HG02884 (cell line): ENCODE results near the gene DCDC2.
"Not testable (repeated sequence)": the region's sequence is repeated elsewhere in the genome, so short reads cannot be mapped to it uniquely, and the experiment has no call there.

ENCODE experiments used
- ATAC-seq: cut with Tn5 transposase; IDR thresholded peaks from one replicate; pipeline ENCODE4 v1.9.1; 2021; ENCODE audit warnings: mild to moderate bottlenecking, moderate library complexity; ENCODE audit not compliant: unreplicated experiment

The DCDC2 gene

DNA sequence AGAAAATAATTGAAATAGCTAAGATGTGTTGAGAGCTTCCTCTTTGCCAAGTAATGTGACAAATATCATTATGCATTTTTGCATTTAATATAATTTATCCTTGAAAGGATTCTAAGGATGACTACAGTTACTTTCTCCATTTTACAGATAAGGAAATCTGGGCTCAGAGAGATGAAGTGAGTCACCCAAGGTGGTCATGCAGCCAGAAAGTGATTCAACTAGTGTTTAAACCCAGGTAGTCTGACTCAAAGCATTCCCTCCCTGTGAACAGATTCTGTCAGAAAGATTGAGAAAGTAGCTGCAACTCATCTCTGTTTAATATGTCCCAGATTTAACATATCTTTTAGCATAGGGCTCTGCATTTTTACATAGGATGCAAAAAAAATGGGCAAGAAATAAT, 203.7 kb downstream of the DCDC2 start:
- no peak for ATAC-seq

DNA sequence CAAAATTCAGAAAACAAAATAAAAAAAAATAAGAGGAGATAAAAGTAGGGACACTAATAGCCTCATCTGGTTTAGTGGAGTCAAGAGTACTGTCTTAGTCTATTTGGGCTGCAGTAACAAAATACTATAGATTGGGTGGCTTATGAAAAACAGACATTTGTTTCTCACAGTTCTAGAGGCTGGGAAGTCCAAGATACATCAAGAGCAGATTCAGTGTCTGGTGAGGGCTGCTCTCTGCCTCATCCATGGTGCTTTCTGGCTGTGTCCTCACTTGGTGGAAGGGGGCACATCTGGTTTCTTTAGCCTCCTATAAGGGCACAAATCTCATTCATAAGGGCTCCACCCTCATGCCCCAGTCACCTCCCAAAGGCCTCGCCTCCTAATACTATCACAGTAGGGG, 205.8 kb downstream of the DCDC2 start:
- ATAC-seq: no peak

DNA sequence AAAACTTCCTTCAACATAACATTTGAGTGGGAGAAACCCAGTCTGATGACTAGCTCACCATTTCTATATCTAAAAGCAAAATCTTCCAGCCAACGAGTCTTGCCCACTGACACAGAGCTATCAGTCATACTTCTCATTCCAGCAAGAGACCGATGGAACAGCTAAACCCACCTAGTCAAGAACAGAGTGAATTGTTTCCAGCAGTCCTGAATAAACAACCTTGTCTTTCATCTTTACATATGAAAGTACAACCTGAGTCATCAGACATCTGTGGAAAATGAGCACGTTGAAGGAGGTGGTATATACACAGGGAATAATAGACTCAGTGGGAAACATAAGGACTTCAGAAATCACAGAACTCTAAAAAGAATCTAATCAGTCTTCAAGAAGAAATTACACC, 208.0 kb downstream of the DCDC2 start:
- ATAC-seq: no peak

DNA sequence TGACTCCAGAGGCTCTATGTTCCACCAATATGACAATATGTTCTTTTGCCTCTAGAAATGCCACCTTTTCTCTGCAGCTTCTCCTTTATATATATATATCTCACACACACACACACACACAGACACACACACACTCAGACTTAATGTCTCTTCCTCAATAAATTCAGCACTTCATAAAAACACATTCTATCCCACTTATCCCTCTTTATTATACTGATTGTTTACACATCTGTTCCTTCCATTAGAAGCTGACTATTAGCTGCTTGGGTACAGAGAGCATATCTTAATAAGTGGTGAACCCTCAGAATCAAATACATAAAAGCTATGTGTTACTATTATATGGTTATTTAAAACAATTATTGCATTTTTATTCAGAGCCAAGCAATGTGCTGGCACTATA, 208.6 kb downstream of the DCDC2 start:
- ATAC-seq: no peak

DNA sequence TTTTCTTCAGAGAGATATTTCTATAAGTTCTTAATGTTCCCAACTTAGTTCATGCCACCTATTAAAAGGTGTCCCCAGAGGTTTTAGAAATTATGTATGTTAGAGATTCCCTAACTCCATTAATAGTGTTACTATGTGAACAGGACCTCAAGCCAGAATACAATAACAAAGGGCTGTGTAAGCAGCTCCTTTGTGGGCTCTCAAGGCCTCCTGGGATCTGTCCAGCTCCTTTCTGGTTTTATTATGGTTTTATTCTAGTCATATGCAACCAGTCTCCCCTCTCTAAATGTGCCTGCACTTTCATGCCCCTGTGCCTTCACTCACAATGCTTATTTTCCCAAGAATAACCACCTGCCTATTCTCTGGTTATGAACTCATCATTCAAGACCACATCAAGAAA, 209.2 kb downstream of the DCDC2 start:
- no peak for ATAC-seq

DNA sequence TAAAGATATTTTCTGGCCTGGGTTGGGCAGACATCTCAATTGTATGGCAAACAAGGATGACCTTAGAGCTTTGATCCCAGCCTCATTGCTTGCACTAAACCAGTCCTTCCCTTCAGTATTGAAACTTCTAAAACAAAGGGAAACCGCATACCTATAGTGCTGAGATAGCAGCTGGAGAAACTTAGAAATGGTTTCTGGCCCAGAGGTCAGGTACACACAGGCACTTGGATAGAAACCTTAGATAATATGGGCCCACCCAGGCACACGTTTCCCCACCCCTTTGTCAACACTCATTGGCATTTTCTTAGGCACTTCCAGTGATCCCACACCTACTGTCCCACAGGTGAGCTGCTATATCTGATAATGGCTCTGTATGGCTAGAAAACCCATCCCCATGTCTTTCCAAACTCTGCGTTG, 209.7 kb downstream of the DCDC2 start:
- no peak for ATAC-seq

DNA sequence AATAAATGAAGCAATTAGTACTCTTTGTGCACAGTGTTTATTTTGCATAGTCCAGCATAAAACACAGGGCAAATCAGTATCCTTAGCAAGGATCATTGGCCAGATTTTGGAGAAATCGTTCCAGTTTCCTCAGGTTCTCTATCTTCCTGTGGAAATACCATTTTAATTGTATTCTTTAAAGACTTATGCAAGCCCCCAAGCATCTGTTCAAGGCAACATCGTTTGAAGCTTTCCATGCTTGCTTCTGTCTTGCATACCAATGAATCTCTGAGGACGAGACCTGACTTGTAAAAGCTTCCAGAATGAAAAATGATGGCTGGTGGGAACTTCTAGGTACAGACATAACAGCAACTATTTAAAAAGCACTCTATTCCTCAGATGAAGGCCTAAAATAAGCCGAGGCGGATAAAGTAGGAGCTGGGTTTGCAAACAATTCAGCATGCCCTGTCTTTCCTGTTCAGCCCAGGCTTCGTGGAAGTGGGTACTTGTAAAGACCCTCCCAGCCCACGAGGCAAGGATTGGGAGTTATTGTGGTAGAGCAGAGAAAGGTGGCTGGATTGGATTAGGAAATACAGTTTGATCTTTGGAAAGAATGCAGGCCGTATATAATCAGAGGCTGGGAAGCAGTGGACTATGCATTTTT, 210.2 kb downstream of the DCDC2 start:
- no peak for ATAC-seq

DNA sequence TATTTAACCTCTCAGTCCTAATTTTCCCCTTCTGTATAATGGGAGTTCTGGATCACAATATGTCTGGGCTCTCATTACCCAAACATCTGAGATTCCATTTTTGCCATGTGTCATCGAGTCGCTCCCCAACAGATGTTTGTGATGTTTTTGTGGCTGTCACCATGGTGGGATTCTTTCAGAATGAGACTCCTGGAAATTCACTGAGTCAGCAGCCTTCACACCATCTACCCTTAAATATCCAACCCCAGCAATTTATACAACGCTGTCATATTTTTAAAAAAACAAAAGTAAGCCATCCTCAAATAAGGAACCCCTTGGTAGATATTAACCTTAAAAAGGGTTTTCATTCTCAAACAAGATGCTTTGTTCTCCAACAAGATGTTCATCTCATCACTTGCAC, 211.0 kb downstream of the DCDC2 start:
- no peak for ATAC-seq

DNA sequence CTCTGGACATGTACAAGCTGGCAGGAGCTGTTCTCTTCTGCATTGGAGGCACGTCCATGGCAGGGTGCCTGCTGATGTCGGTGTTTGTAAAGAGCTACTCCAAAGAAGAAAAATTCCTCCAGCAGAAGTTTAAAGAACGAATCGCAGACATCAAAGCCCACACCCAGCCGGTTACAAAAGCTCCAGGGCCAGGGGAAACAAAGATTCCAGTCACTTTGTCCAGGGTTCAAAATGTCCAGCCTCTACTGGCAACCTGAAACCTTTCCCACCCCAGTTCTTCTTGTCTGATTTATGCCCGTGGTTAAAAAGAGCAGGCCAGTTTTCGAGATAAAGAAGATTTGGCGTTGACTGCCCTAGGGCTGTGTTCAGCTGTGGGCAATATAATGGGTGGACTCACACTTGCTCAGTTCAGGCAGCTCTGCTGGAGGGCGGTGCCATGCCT, 212.1 kb downstream of the DCDC2 start:
- ATAC-seq: no peak

DNA sequence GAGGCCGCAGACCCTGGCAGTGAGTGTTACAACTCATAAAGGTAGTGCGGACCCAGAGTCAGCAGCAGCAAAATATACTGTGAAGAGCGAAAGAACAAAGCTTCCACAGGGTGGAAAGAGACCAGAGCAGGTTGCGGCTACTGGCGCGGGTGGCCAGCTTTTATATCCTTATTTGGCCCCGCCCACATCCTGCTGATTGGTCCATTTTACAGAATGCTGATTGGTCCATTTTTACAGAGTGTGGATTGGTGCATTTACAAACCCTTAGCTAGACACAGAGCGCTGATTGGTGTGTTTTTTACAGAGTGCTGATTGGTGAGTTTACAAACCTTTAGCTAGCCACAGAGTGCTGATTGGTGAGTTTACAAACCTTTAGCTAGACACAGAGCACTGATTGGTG, 215.1 kb downstream of the DCDC2 start:
- not testable (repeated sequence) for ATAC-seq

DNA sequence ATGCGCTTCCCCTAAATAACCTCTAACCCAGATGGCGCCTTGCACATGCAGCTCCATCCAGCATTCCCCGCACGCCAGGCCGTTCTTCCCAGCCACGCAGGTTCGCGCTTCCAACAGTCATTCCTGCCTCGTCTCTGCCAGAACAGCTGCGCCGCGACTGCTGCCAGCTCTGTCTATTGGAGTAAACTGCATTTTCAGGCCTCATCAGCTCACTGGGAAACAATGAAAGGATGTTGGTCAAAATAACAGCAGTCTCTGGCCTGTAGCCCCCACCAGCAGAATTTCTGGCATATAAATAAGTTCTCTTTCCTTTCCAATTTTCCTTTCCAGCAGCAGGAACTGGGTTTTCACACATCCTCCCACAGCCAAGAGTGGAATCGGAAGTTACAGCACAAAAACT, 217.3 kb downstream of the DCDC2 start:
- ATAC-seq: no peak

DNA sequence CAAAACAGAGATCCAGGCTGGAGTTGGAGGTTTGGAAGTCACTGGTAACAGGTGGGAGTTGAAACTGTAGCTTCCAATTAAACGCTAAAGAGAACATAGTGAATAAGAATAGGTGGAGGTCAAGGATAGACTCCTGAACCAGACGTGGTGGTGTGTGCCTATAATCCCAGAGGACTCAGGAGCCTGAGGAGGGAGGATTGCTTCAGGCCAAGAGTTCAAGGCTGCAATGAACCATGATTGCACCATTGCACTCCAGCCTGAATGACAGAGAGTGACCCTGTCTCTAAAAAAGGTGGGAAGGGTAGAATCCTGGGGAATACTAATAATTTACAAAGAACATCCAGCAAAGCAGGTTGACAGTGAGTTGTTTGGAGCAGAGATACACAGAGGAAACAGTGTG, 218.2 kb downstream of the DCDC2 start:
- ATAC-seq: no peak

DNA sequence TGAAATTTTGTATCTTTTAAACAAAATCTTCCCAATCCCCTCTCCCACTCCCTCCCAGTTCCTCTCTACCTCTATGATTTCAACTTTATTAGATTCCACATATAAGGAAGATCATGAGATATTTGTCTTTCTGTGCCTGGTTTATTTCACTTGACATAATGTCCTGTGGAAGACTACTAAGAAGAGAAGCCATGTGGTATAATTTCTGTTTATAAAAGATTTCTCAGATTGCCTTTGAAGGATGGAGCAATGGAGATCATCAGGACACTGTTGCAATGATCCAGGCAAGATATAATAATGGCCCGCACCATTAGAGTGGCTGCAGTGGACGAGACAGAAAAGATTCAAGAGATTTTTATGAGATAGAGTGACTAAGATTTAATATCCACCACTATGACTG, 218.8 kb downstream of the DCDC2 start:
- no peak for ATAC-seq

DNA sequence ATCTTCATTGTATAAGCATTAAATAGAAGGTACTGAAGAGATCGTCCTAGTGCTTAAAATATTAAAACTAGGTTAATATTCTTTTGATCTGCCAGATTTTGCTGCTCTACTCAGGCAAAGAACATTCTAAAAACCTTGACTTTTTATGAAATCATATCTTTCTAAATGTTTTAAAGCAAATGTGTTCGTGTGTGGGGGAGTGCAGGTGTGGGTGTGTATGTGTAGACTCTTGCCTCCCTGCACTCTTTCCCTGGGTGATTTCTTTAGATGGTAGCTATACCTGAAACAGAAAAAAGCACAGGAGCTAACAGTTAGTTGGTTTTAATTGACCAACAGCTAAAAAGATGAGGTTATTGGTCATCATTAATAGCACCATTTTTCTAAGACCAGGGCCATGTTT, 226.1 kb downstream of the DCDC2 start:
- ATAC-seq: no peak

DNA sequence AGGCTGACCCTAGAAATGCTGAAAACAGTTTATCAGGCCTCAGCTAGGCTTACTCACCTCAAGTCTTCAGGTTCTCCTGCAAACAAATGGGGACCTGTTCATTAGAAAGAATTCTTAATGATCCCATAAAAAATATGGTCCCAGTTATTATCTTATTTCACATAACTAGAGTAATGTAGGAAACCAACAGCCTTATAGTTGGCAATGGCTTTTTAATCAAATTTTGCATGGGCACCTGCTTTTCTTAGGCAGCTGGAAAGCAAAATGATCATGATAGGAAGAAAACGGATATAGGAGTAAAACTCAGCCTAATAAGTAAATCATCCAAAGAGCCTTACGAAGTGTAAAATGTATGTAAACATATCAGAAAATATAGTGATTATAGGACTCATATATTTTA, 230.5 kb downstream of the DCDC2 start:
- ATAC-seq: no peak

DNA sequence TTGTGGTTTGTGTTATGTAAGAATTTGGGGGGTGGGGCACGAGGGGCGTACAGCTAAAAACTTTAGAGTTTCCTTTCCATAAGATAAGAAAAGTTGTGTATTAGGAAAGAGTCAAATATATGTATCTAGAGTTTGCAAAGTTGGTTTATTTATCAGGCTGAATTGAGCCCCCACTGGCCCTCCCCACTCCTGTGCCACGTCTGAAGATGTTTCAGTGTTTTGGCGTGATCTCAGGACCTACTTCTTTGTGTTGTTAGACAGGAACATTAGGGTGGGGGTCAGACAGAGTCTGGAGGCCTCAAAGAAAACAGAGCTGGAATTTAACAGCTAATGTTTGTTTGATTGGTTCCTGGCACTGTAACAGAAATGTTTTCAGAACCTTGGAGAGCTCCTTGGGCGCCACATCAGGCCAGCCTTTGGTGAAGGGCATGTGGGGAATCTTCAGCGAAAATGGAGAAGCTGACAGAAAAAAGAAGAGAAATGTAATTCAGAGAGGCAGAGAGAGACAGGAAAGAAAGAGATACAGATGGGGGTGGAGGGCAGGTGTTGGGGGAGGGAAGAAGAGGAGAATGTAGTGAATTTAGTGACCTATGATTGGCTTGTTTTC, 231.2 kb downstream of the DCDC2 start:
- ATAC-seq: no peak

DNA sequence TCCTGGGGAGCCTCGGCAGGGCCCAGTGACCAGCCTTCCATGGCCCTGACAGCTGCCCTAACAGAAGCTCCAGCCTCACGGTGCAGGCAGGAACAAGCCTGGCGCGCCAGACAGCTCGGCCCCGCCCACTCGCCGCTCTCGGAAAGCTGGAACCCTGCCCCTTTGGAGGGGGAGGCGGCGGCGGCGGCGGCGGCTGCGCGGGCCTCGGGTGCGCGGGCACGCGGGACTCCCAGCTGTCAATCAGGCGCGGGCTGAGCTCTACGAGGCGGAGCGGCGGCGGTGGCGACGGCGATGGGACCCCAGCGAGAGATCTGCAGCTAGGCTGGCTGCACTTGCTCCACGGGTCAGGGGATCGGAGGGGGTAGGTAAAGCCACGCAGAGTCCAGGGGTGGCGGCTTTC, 231.9 kb downstream of the DCDC2 start, which contains the start of gene NRSN1:
TSS of gene NRSN1 (plus strand) at position 236 of the 400 bp plus-strand sequence. CDS start 8,113 bp downstream, outside the sequence.
- no peak for ATAC-seq

DNA sequence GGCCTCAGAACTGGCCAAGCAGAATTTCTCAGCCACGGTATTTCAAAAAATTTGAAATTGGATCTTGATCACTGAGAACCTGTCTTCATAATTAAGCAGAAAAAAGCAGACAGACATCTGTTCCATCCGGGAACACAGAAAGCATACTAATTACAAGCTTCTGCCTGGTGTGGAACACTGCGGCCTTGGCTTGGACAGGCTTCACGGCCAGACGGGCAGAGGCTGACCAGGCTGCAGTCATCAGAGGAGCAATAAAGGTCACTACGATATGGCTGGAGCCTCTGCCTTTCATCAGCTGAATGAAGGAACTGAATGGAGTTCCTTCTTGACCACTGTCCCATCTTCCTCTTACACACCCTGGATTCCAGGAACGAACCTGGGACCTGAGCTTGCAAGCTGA, 235.7 kb downstream of the DCDC2 start:
- no peak for ATAC-seq
